ENCODE data around the gene STATH.
"Not testable (repeated sequence)": the region's sequence is repeated elsewhere in the genome, so short reads cannot be mapped to it uniquely, and the experiment has no call there.

Gene STATH

GRCh38 chr4:70050138-70050537 is 54.4 kb downstream of the STATH start, which contains the start of gene HTN1:
Gene HTN1, plus strand, starts transcription at chr4:70050438. Its CDS starts 2,639 bp downstream, at chr4:70053077.
- not testable (repeated sequence) for H3K27ac ChIP-seq; DNase-seq (ENCODE audit: low read depth, low spot score)

Measured in epithelial cell of prostate (primary cell).